Neural crest cell (in vitro differentiated cells): Measurements from ENCODE around the gene CTIF. TPM values are rescaled to one million over a fixed set of nuclear protein-coding genes. Genes with fewer than 3 reads are reported as not detected.

Experiments used
- DNase-seq: peaks from one replicate; pipeline ENCODE4 v3.0.0; 2021; ENCODE audit warnings: low read depth, mixed read lengths, low spot score
- H3K27ac Mint-ChIP-seq: one replicate; pipeline ENCODE4 v1.8.0; 2021; ENCODE audit warnings: mild to moderate bottlenecking, mixed read lengths; ENCODE audit not compliant: unreplicated experiment
- H3K27me3 Mint-ChIP-seq: 2 replicates; pipeline ENCODE4 v1.8.0; 2021; ENCODE audit warnings: low read depth, mild to moderate bottlenecking, mixed read lengths
- H3K36me3 Mint-ChIP-seq: 2 replicates; pipeline ENCODE4 v1.8.0; 2021; ENCODE audit warnings: low read depth, mild to moderate bottlenecking, mixed read lengths
- H3K4me1 Mint-ChIP-seq: 2 replicates; pipeline ENCODE4 v1.8.0; 2021; ENCODE audit warnings: mixed read lengths
- H3K4me3 Mint-ChIP-seq: one replicate; pipeline ENCODE4 v1.8.0; 2021; ENCODE audit warnings: mild to moderate bottlenecking, mixed read lengths
- H3K9me3 Mint-ChIP-seq: 2 replicates; pipeline ENCODE4 v1.8.0; 2021; ENCODE audit warnings: mixed read lengths
- total RNA-seq: library from RNA; stranded (reverse); gene quantifications from 2 replicates; pipeline ENCODE4 v1.2.1, GENCODE V29; 2021
- TF ChIP-seq, protein P1 (sequence below): fragments of 200-600 bp; sonication (generic); conservative IDR thresholded peaks from 2 replicates; pipeline ENCODE4 v1.5.0; 2021; ENCODE audit warnings: antibody characterized with exemption, mild to moderate bottlenecking

The CTIF gene
- total RNA-seq, 1 donor from 2014 or later: 52.6 TPM

DNA sequence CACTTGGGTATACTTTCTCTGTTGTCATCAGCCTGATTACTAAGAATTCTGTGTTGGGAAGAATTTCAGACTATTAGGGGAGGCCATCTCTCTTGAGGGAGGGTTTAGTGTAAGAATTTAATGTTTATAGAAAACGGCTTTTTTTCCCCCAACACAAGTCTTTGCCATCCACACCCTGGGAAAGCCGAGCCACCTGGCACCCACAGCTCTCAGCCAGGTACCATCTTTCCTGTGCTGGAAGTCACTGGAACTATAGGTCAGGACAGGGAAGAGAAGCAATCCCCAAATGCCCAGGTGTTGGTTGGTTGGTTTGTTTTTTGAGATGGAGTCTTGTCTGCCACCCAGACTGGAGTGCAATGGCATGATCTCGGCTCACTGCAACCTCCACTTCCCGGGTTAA is 256.9 kb downstream of the CTIF start:
- TF ChIP-seq, protein P1, sequence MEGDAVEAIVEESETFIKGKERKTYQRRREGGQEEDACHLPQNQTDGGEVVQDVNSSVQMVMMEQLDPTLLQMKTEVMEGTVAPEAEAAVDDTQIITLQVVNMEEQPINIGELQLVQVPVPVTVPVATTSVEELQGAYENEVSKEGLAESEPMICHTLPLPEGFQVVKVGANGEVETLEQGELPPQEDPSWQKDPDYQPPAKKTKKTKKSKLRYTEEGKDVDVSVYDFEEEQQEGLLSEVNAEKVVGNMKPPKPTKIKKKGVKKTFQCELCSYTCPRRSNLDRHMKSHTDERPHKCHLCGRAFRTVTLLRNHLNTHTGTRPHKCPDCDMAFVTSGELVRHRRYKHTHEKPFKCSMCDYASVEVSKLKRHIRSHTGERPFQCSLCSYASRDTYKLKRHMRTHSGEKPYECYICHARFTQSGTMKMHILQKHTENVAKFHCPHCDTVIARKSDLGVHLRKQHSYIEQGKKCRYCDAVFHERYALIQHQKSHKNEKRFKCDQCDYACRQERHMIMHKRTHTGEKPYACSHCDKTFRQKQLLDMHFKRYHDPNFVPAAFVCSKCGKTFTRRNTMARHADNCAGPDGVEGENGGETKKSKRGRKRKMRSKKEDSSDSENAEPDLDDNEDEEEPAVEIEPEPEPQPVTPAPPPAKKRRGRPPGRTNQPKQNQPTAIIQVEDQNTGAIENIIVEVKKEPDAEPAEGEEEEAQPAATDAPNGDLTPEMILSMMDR: no peak
- no peak for DNase-seq

DNA sequence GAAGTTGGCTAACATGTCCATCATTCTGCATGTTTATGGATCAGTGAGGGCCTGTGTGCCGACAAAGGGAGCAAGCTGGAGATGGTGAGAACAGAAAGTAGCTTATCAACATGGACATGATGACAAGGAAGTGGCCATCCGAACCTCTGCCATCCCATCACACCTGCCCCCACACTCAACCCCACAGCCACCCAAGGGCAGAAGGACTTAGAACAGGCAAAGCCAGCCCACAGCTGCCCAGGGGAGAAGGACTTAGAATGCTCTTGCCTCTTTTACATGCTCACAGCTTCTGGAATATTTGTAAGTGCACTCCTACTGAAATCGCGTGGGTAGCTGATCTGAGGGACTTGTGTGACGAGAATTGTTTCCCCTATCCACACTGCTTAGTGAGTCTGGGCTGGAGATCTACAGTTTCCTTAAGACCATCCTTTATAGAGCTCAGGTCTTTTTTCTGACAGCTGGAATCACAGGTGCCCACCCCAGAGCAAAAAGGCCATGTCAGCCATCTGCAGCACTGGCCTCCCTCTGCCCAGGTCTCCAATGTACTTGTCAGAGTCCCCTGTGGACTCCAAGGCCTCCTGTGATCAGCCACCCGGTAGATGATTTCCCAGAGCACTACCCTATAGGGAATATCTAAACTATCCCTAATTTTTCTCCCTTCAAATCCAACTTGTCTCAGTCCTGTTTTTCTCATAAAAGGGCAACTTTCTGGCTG is 257.8 kb downstream of the CTIF start:
- Mint-ChIP-seq H3K9me3 (no peaks in the 10 kb centered on the region), H3K27me3 (no peaks in the 10 kb centered on the region), H3K27ac (no peak overlapping the region), H3K36me3 (peaks cover 9% of the 10 kb centered on the region), H3K4me3 (no peak overlapping the region), H3K4me1 (no peaks in the 10 kb centered on the region)
- no peak for DNase-seq
- TF ChIP-seq, protein P1: no peak

More for the DNA sequence above, 256.9 kb downstream of the CTIF start:
- Mint-ChIP-seq H3K4me1 (no peaks in the 10 kb centered on the region), H3K36me3 (peaks cover 9% of the 10 kb centered on the region), H3K27ac (no peak overlapping the region), H3K27me3 (no peaks in the 10 kb centered on the region), H3K9me3 (no peaks in the 10 kb centered on the region), H3K4me3 (no peak overlapping the region)

DNA sequence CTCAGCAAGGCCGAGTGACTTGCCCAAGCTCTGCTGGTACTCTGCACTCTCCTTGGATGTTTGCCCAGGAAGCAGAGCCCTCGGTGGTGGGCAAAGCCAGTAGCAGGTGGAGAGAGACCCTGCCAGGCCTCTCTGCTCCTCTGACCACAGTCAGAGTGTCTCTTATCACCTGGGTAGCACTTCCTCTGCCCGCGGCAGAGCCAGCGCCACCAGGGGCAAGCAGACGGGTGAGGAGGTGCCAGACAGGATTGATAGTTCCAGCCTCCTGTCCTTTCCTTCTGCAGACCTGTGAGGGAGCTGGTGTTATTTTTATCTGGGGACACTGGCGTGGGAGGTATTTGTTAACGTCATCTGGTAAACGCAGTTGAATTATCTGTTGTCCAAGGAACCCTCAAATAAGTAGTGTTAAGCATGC is 259.0 kb downstream of the CTIF start:
- Mint-ChIP-seq H3K27ac (no peak overlapping the region), H3K36me3 (peaks cover 7% of the 10 kb centered on the region), H3K9me3 (no peaks in the 10 kb centered on the region), H3K4me3 (no peak overlapping the region), H3K4me1 (no peaks in the 10 kb centered on the region), H3K27me3 (no peaks in the 10 kb centered on the region)
- no peak for DNase-seq
- TF ChIP-seq, protein P1: no peak

DNA sequence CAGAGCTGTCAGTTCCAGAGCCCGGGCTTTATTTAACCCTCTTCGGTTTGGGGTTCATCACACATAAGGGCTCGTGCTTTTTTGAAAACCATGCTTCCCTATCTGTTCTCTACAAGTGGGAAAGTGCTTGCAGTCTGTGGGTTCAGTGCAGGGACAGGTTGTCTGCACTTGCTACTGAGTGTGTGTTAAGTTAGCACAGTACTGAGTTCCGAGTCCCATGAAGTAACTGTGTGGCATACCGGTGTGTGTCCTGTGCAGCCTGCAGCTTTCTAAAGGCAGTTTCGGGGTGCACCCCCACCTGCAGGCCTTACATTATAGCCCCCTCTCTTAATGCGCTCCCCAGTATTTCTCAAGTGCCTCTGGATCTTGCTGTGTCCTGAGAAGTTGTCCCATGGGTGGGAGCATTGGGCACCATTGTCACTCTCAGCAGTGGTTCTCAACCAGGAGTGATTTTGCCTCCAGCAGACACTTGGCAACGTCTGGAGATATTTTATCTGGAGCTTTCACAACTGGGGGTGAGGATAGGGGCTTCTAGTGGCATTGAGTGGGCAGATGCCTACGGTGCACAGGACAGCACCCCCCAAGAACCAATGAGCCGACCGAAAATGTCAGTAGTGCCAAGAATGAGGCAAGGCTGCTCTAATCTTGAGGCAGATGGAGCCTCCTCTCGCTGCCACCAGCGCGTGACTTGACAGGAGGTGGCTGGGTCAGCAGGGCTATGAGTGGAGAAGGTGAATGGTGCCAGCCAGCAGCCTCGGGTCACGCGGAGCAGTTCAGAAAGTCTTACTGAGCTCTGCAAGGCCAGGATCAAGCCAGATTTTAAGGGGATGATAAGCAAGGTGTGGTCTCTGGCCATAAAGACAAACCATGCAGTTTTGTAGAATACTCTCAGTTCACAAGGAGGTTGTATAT is 259.8 kb downstream of the CTIF start:
- Mint-ChIP-seq H3K27ac (peak overlapping the region; percentile 27), H3K9me3 (no peaks in the 10 kb centered on the region), H3K27me3 (no peaks in the 10 kb centered on the region), H3K36me3 (peaks cover 7% of the 10 kb centered on the region), H3K4me1 (no peaks in the 10 kb centered on the region), H3K4me3 (no peak overlapping the region)
- TF ChIP-seq, protein P1: no peak
- no peak for DNase-seq

DNA sequence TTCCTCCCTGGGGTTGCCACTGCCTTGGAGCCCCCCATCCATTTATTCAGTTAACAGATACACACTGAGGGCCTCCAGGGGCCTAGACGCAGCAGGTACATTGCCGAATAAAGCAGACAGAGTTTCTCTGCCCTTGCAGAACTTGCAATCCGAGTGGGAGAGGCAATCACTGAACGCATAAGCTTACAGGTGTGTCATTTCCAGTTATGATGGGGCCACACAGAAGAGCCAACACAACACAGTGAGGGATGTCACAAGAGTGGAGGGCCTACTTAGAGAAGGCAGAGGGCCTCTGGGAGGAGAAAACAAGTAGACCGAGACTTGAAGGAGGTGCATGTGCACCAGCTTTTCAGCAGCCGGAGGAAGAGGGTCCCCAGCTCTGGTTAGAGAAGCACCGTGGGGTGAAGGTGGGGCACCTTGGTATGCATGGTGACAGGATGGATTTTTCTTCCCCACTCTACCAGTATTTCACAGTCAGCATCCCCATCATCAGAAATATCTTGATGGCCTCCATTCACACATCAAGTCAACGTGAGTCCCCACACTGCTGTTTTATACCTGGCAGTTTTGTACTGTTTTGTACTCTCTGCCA is 261.0 kb downstream of the CTIF start:
- no peaks in the 10 kb centered on the region for H3K4me1 Mint-ChIP-seq
- H3K36me3 Mint-ChIP-seq: peaks cover 7% of the 10 kb centered on the region
- DNase-seq: no peak
- TF ChIP-seq, protein P1: no peak
- no peak overlapping the region for H3K4me3 Mint-ChIP-seq
- no peaks in the 10 kb centered on the region for H3K9me3 Mint-ChIP-seq
- no peaks in the 10 kb centered on the region for H3K27me3 Mint-ChIP-seq
- H3K27ac Mint-ChIP-seq: no peak overlapping the region
